GM18519 (cell line): ENCODE measurements around the gene UBE2E3.

Source experiments
- ATAC-seq: cut with Tn5 transposase; IDR thresholded peaks from one replicate; pipeline ENCODE4 v1.9.1; 2021; ENCODE audit warnings: mild to moderate bottlenecking, moderate library complexity; ENCODE audit not compliant: unreplicated experiment, low FRiP score

The UBE2E3 gene

GRCh38 chr2:180978903-180979748, 1.3 kb upstream of the UBE2E3 start:
- no peak for ATAC-seq

GRCh38 chr2:180979749-180980105, 678 bp upstream of the UBE2E3 start:
- ATAC-seq = no peak

- no peak for ATAC-seq
Measured at GRCh38 chr2:180980943-180981911, 822 bp downstream of the UBE2E3 start.

GRCh38 chr2:180983468-180984242, 3.2 kb downstream of the UBE2E3 start:
- peak; percentile 31 for ATAC-seq

GRCh38 chr2:180985771-180986395, 5.5 kb downstream of the UBE2E3 start:
- no peak for ATAC-seq

GRCh38 chr2:180987146-180987545, 6.7 kb downstream of the UBE2E3 start:
- no peak for ATAC-seq

- ATAC-seq = no peak
Measured at GRCh38 chr2:180990337-180990736, 9.9 kb downstream of the UBE2E3 start.

GRCh38 chr2:180990794-180991193, 10.4 kb downstream of the UBE2E3 start:
- ATAC-seq = no peak

GRCh38 chr2:180991361-180991760, 11.0 kb downstream of the UBE2E3 start:
- no peak for ATAC-seq

- ATAC-seq = peak; percentile 69
Measured at GRCh38 chr2:180991820-180992219, 11.4 kb downstream of the UBE2E3 start.

- no peak for ATAC-seq
Measured at GRCh38 chr2:180992994-180993393, 12.6 kb downstream of the UBE2E3 start.

GRCh38 chr2:180999274-180999964, 19.0 kb downstream of the UBE2E3 start:
- ATAC-seq = no peak

- ATAC-seq = no peak
Measured at GRCh38 chr2:181004647-181005325, 24.4 kb downstream of the UBE2E3 start.

GRCh38 chr2:181005326-181005655, 24.9 kb downstream of the UBE2E3 start:
- no peak for ATAC-seq

- ATAC-seq = no peak
Measured at GRCh38 chr2:181005809-181006208, 25.4 kb downstream of the UBE2E3 start.

GRCh38 chr2:181007086-181007837, 26.9 kb downstream of the UBE2E3 start:
- ATAC-seq = no peak

- ATAC-seq = no peak
Measured at GRCh38 chr2:181008407-181008806, 28.0 kb downstream of the UBE2E3 start.

GRCh38 chr2:181021199-181021789, 40.9 kb downstream of the UBE2E3 start:
- ATAC-seq = no peak
